ENCODE results near the gene TXNDC5. TPM values are rescaled to one million over a fixed set of nuclear protein-coding genes. Genes with fewer than 3 reads are reported as not detected.
A peak's percentile ranks its signal among the peaks of the same experiment; 100 is the strongest.

Gene TXNDC5
- total and polyA plus RNA-seq, 9 of the 15 experiments (the other 6 are each of a cell fraction or from before 2014, with no cell fraction given): 33.9 to 156 (median 137) TPM

DNA sequence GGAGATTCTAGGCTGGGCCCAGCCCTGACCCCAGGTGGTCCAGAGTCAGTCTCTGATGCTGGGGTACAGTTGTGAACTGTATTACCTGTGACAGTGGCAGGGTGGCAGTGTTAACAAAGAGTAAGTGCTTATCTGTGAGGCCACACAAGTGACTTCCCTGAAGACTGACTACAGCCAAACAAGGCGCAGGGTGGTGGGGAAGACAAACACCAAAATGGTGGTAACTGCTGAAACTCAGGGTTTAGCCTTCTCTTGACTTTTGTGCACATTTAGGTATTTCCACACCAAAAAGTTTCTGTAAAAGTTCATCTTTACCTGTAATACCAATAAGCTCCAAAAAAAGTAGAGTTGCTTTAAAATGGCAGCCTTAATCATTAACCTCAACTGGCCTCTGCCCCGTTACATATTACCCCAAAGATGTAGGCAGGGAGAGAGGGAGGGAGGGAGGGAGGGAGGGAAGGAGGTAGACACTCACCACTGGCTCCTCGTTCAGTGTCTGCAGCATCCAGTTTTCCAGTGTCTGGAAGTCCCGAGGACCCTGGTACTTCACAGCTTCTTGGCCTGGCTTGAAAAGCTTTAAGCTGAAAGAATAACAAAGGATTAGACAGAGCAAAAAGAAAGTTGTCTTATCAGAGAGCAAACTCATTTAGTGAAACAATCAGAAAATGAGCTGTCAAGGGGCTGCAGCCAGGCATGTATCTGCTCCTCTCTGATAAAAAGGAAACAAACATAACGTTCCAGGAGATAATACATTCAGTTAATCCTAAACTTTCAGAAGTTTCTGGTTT lies 11.3 kb downstream of the TXNDC5 start (continued):
- TF ChIP-seq, protein P1, sequence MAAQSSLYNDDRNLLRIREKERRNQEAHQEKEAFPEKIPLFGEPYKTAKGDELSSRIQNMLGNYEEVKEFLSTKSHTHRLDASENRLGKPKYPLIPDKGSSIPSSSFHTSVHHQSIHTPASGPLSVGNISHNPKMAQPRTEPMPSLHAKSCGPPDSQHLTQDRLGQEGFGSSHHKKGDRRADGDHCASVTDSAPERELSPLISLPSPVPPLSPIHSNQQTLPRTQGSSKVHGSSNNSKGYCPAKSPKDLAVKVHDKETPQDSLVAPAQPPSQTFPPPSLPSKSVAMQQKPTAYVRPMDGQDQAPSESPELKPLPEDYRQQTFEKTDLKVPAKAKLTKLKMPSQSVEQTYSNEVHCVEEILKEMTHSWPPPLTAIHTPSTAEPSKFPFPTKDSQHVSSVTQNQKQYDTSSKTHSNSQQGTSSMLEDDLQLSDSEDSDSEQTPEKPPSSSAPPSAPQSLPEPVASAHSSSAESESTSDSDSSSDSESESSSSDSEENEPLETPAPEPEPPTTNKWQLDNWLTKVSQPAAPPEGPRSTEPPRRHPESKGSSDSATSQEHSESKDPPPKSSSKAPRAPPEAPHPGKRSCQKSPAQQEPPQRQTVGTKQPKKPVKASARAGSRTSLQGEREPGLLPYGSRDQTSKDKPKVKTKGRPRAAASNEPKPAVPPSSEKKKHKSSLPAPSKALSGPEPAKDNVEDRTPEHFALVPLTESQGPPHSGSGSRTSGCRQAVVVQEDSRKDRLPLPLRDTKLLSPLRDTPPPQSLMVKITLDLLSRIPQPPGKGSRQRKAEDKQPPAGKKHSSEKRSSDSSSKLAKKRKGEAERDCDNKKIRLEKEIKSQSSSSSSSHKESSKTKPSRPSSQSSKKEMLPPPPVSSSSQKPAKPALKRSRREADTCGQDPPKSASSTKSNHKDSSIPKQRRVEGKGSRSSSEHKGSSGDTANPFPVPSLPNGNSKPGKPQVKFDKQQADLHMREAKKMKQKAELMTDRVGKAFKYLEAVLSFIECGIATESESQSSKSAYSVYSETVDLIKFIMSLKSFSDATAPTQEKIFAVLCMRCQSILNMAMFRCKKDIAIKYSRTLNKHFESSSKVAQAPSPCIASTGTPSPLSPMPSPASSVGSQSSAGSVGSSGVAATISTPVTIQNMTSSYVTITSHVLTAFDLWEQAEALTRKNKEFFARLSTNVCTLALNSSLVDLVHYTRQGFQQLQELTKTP (IDR thresholded peaks at IDR 0.05; ENCODE audit: low read depth in 1 of 2, partially characterized antibody in 2 of 2): peak in 1 of 2 experiments; percentile 33
- TF ChIP-seq POLR3G (IDR thresholded peaks at IDR 0.05; ENCODE audit: extremely low read depth, insufficient read length, insufficient replicate concordance) (no peak), SMAD1 (IDR thresholded peaks at IDR 0.05; ENCODE audit: low read depth, low read length, partially characterized antibody) (peak; percentile 62), TAL1 (IDR thresholded peaks at IDR 0.05) (peak; percentile 98), GATA2 (CRISPR knock-in tag; IDR thresholded peaks at IDR 0.05) (peak; percentile 95), TEAD1 (CRISPR knock-in tag; IDR thresholded peaks at IDR 0.05) (0 out of 4 replicates have a peak, but pooled peaks of 1 of the 2 experiments have one; percentile 69), U2AF1 (optimal IDR thresholded peaks at IDR 0.05; ENCODE audit: low read depth, low read length) (no peak), L3MBTL2 (IDR thresholded peaks at IDR 0.05) (no peak)
- TF ChIP-seq, protein P2, sequence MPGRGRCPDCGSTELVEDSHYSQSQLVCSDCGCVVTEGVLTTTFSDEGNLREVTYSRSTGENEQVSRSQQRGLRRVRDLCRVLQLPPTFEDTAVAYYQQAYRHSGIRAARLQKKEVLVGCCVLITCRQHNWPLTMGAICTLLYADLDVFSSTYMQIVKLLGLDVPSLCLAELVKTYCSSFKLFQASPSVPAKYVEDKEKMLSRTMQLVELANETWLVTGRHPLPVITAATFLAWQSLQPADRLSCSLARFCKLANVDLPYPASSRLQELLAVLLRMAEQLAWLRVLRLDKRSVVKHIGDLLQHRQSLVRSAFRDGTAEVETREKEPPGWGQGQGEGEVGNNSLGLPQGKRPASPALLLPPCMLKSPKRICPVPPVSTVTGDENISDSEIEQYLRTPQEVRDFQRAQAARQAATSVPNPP (IDR thresholded peaks at IDR 0.05; ENCODE audit: borderline replicate concordance, insufficient read depth, insufficient read length): no peak
- TF ChIP-seq, protein P3, sequence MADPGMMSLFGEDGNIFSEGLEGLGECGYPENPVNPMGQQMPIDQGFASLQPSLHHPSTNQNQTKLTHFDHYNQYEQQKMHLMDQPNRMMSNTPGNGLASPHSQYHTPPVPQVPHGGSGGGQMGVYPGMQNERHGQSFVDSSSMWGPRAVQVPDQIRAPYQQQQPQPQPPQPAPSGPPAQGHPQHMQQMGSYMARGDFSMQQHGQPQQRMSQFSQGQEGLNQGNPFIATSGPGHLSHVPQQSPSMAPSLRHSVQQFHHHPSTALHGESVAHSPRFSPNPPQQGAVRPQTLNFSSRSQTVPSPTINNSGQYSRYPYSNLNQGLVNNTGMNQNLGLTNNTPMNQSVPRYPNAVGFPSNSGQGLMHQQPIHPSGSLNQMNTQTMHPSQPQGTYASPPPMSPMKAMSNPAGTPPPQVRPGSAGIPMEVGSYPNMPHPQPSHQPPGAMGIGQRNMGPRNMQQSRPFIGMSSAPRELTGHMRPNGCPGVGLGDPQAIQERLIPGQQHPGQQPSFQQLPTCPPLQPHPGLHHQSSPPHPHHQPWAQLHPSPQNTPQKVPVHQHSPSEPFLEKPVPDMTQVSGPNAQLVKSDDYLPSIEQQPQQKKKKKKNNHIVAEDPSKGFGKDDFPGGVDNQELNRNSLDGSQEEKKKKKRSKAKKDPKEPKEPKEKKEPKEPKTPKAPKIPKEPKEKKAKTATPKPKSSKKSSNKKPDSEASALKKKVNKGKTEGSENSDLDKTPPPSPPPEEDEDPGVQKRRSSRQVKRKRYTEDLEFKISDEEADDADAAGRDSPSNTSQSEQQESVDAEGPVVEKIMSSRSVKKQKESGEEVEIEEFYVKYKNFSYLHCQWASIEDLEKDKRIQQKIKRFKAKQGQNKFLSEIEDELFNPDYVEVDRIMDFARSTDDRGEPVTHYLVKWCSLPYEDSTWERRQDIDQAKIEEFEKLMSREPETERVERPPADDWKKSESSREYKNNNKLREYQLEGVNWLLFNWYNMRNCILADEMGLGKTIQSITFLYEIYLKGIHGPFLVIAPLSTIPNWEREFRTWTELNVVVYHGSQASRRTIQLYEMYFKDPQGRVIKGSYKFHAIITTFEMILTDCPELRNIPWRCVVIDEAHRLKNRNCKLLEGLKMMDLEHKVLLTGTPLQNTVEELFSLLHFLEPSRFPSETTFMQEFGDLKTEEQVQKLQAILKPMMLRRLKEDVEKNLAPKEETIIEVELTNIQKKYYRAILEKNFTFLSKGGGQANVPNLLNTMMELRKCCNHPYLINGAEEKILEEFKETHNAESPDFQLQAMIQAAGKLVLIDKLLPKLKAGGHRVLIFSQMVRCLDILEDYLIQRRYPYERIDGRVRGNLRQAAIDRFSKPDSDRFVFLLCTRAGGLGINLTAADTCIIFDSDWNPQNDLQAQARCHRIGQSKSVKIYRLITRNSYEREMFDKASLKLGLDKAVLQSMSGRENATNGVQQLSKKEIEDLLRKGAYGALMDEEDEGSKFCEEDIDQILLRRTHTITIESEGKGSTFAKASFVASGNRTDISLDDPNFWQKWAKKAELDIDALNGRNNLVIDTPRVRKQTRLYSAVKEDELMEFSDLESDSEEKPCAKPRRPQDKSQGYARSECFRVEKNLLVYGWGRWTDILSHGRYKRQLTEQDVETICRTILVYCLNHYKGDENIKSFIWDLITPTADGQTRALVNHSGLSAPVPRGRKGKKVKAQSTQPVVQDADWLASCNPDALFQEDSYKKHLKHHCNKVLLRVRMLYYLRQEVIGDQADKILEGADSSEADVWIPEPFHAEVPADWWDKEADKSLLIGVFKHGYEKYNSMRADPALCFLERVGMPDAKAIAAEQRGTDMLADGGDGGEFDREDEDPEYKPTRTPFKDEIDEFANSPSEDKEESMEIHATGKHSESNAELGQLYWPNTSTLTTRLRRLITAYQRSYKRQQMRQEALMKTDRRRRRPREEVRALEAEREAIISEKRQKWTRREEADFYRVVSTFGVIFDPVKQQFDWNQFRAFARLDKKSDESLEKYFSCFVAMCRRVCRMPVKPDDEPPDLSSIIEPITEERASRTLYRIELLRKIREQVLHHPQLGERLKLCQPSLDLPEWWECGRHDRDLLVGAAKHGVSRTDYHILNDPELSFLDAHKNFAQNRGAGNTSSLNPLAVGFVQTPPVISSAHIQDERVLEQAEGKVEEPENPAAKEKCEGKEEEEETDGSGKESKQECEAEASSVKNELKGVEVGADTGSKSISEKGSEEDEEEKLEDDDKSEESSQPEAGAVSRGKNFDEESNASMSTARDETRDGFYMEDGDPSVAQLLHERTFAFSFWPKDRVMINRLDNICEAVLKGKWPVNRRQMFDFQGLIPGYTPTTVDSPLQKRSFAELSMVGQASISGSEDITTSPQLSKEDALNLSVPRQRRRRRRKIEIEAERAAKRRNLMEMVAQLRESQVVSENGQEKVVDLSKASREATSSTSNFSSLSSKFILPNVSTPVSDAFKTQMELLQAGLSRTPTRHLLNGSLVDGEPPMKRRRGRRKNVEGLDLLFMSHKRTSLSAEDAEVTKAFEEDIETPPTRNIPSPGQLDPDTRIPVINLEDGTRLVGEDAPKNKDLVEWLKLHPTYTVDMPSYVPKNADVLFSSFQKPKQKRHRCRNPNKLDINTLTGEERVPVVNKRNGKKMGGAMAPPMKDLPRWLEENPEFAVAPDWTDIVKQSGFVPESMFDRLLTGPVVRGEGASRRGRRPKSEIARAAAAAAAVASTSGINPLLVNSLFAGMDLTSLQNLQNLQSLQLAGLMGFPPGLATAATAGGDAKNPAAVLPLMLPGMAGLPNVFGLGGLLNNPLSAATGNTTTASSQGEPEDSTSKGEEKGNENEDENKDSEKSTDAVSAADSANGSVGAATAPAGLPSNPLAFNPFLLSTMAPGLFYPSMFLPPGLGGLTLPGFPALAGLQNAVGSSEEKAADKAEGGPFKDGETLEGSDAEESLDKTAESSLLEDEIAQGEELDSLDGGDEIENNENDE (IDR thresholded peaks at IDR 0.05; ENCODE audit: low read depth, low read length): no peak
